H1 (cell line): ENCODE results near the gene GRIK4. TPM values are rescaled to one million over a fixed set of nuclear protein-coding genes. Genes with fewer than 3 reads are reported as not detected.

Experiments used
- CTCF ChIA-PET: fragments of 300-600 bp; sonication (Branson Sonifier 250); formaldehyde crosslinking; loops from one replicate; lab custom pipeline; 2021; ENCODE audit not compliant: partially characterized antibody; lab: Charles Lee
- POLR2A ChIA-PET: fragments of 300-600 bp; sonication (Branson Sonifier 250); formaldehyde crosslinking; loops from one replicate; lab custom pipeline; 2021; ENCODE audit warnings: inconsistent platforms; ENCODE audit not compliant: partially characterized antibody; lab: Charles Lee
- DNase-seq, 2 experiments: peaks; one replicate each; pipeline versions ENCODE4 v3.0.0 to v3.0.0-alpha.2; 2010 to 2022; ENCODE audit warnings: low spot score in 2 of 2, low read depth in 1 of 2, mixed read lengths in 1 of 2
- FAIRE-seq: peaks from 2 replicates; lab custom pipeline; 2011; peaks lifted over from hg19 to GRCh38; lab: Jason Lieb, UNC
- H2AFZ ChIP-seq: 2 replicates; pipeline ENCODE4 v1.8.1; 2012; ENCODE audit warnings: low read length, inconsistent platforms
- H2AK5ac ChIP-seq: 2 replicates; pipeline ENCODE4 v1.6.1; 2013; ENCODE audit warnings: low read depth, low read length
- H2BK120ac ChIP-seq: replicated peaks from 2 replicates; pipeline ENCODE3; 2013; ENCODE audit warnings: low read depth, low read length, inconsistent platforms
- H2BK12ac ChIP-seq: 2 replicates; pipeline ENCODE4 v1.6.1; 2013; ENCODE audit warnings: low read depth, low read length
- H2BK15ac ChIP-seq: 2 replicates; pipeline ENCODE4 v1.6.1; 2013; ENCODE audit warnings: low read length
- H2BK20ac ChIP-seq: 2 replicates; pipeline ENCODE4 v1.6.1; 2013; ENCODE audit warnings: low read length
- H2BK5ac ChIP-seq: 2 replicates; pipeline ENCODE4 v1.6.1; 2013; ENCODE audit warnings: low read depth, low read length
- H3K14ac ChIP-seq: 2 replicates; pipeline ENCODE4 v1.6.1; 2013; ENCODE audit warnings: inconsistent platforms; ENCODE audit not compliant: insufficient read length
- H3K18ac ChIP-seq: 2 replicates; pipeline ENCODE4 v1.6.1; 2013; ENCODE audit warnings: low read length; ENCODE audit errors: extremely low read depth
- H3K23ac ChIP-seq: 2 replicates; pipeline ENCODE4 v1.6.1; 2013; ENCODE audit warnings: inconsistent platforms; ENCODE audit not compliant: insufficient read length
- H3K23me2 ChIP-seq: 2 replicates; pipeline ENCODE4 v1.6.1; 2013; ENCODE audit warnings: low read depth, low read length
- H3K27ac ChIP-seq: 2 replicates; pipeline ENCODE4 v1.6.1; 2011; ENCODE audit warnings: low read depth, low read length, inconsistent platforms
- H3K27me3 ChIP-seq, 4 experiments: replicated peaks in 1 of 4; 1 replicate in 1 of 4; 2 replicates in 3 of 4; pipeline versions ENCODE4 v1.6.1 to v1.8.1; 2011 to 2013; ENCODE audit warnings: low read length in 3 of 4, mild to moderate bottlenecking in 3 of 4, inconsistent platforms in 2 of 4, mixed read lengths in 2 of 4, moderate library complexity in 1 of 4; ENCODE audit not compliant: control insufficient read depth in 3 of 4, insufficient read depth in 3 of 4; ENCODE audit errors: extremely low read depth in 1 of 4
- H3K36me3 ChIP-seq, 4 experiments: 2 replicates each; pipeline versions ENCODE4 v1.6.1 to v1.8.1; 2011 to 2013; ENCODE audit warnings: mild to moderate bottlenecking in 4 of 4, low read length in 3 of 4, moderate library complexity in 2 of 4, control low read depth in 1 of 4, inconsistent platforms in 1 of 4; ENCODE audit not compliant: insufficient read depth in 4 of 4, control insufficient read depth in 2 of 4
- H3K4ac ChIP-seq: replicated peaks from 2 replicates; pipeline ENCODE3; 2013; ENCODE audit warnings: low read length, low read depth, mixed read lengths, inconsistent platforms; ENCODE audit not compliant: insufficient read length
- H3K4me1 ChIP-seq, 4 experiments: replicated peaks in 1 of 4; 1 replicate in 1 of 4; 2 replicates in 3 of 4; pipeline versions ENCODE4 v1.6.1 to v1.8.1; 2011 to 2013; ENCODE audit warnings: low read length in 3 of 4, inconsistent platforms in 2 of 4, mixed read lengths in 1 of 4; ENCODE audit not compliant: insufficient read depth in 4 of 4, control insufficient read depth in 3 of 4
- H3K4me2 ChIP-seq, 2 experiments: 2 replicates each; pipeline versions ENCODE4 v1.6.1 to v1.8.1; 2011 to 2013; ENCODE audit warnings: low read depth in 2 of 2, low read length in 2 of 2, control low read depth in 1 of 2, inconsistent platforms in 1 of 2, mild to moderate bottlenecking in 1 of 2; ENCODE audit not compliant: insufficient read depth in 1 of 2
- H3K4me3 ChIP-seq, 4 experiments: fragments of 200-600, 300-600 bp in 1 of 4; sonication (generic), shearing (Covaris generic), sonication (Bioruptor Twin) in 1 of 4; 2 replicates each; pipeline versions ENCODE4 v1.5.1 to v1.8.1; 2011 to 2016; ENCODE audit warnings: low read length in 4 of 4, low read depth in 3 of 4, control low read depth in 2 of 4, inconsistent platforms in 2 of 4, mild to moderate bottlenecking in 2 of 4, mixed read lengths in 1 of 4, moderate library complexity in 1 of 4; ENCODE audit not compliant: insufficient read depth in 2 of 4; ENCODE audit errors: extremely low read depth in 1 of 4
- H3K56ac ChIP-seq: replicated peaks from 2 replicates; pipeline ENCODE3; 2013; ENCODE audit warnings: low read depth, mild to moderate bottlenecking, mixed read lengths, low read length, inconsistent platforms; ENCODE audit not compliant: insufficient read length
- H3K79me1 ChIP-seq: 2 replicates; pipeline ENCODE4 v1.6.1; 2013; ENCODE audit warnings: low read depth, low read length, control low read depth
- H3K79me2 ChIP-seq, 2 experiments: 2 replicates each; pipeline versions ENCODE4 v1.6.1 to v1.8.1; 2012 to 2013; ENCODE audit warnings: low read length in 2 of 2, mild to moderate bottlenecking in 2 of 2, inconsistent platforms in 1 of 2; ENCODE audit not compliant: insufficient read depth in 2 of 2, control insufficient read depth in 1 of 2
- H3K9ac ChIP-seq, 4 experiments: replicated peaks in 1 of 4; 1 replicate in 1 of 4; 2 replicates in 3 of 4; pipeline versions ENCODE4 v1.6.1 to v1.8.1; 2011 to 2013; ENCODE audit warnings: low read depth in 3 of 4, low read length in 3 of 4, control low read depth in 2 of 4, mild to moderate bottlenecking in 2 of 4, moderate library complexity in 2 of 4, inconsistent platforms in 1 of 4; ENCODE audit errors: extremely low read depth in 1 of 4
- H3K9me3 ChIP-seq, 2 experiments: 2 replicates each; pipeline versions ENCODE4 v1.6.1 to v1.8.1; 2012 to 2013; ENCODE audit warnings: mild to moderate bottlenecking in 2 of 2, moderate library complexity in 2 of 2, control low read depth in 1 of 2, inconsistent platforms in 1 of 2, low read depth in 1 of 2, low read length in 1 of 2, mixed read lengths in 1 of 2; ENCODE audit not compliant: insufficient read depth in 2 of 2
- H4K20me1 ChIP-seq, 2 experiments: replicated peaks in 1 of 2; 2 replicates each; pipeline versions ENCODE3 to v1.8.1; 2011 to 2013; ENCODE audit warnings: inconsistent platforms in 2 of 2, low read length in 2 of 2, mild to moderate bottlenecking in 1 of 2; ENCODE audit not compliant: insufficient read depth in 2 of 2, control insufficient read depth in 1 of 2
- H4K5ac ChIP-seq: 2 replicates; pipeline ENCODE4 v1.6.1; 2013; ENCODE audit warnings: low read length, low read depth, mixed read lengths, inconsistent platforms; ENCODE audit not compliant: insufficient read length
- H4K8ac ChIP-seq: 2 replicates; pipeline ENCODE4 v1.8.0; 2013; ENCODE audit warnings: mild to moderate bottlenecking, moderate library complexity, low read length, inconsistent platforms; ENCODE audit not compliant: insufficient read depth; ENCODE audit errors: extremely low read depth
- H4K91ac ChIP-seq: replicated peaks from 2 replicates; pipeline ENCODE3; 2013; ENCODE audit warnings: low read length, mixed read lengths, inconsistent platforms; ENCODE audit not compliant: insufficient read length
- ATF2 ChIP-seq: IDR thresholded peaks from 2 replicates; pipeline ENCODE4 v1.6.1; 2012; ENCODE audit warnings: low read length, inconsistent platforms
- BCL11A ChIP-seq, 2 experiments: IDR thresholded peaks; one replicate each; pipeline ENCODE4 v1.6.1; 2011; ENCODE audit warnings: low read depth in 2 of 2, low read length in 2 of 2, mild to moderate bottlenecking in 2 of 2
- BRCA1 ChIP-seq: IDR thresholded peaks from 2 replicates; pipeline ENCODE4 v1.6.1; 2012; ENCODE audit warnings: low read depth, low read length, improper control_type of control experiment
- CREB1 ChIP-seq: IDR thresholded peaks from 2 replicates; pipeline ENCODE4 v1.6.1; 2012; ENCODE audit warnings: inconsistent platforms
- CTBP2 ChIP-seq: IDR thresholded peaks from 2 replicates; pipeline ENCODE4 v1.7.0; 2011; ENCODE audit warnings: borderline replicate concordance, mild to moderate bottlenecking, moderate library complexity, mixed read lengths, low read length; ENCODE audit not compliant: insufficient read depth, insufficient read length
- KDM5A ChIP-seq: fragments of 200-600 bp; IDR thresholded peaks from 2 replicates; pipeline ENCODE4 v1.7.1; 2012; ENCODE audit warnings: mild to moderate bottlenecking, low read length, inconsistent platforms, mixed read lengths
- RBBP5 ChIP-seq: IDR thresholded peaks from 2 replicates; pipeline ENCODE4 v1.7.1; 2012; ENCODE audit warnings: low read depth, mild to moderate bottlenecking, inconsistent platforms, low read length, moderate library complexity, borderline replicate concordance
- TCF12 ChIP-seq: IDR thresholded peaks from 2 replicates; pipeline ENCODE4 v1.6.1; 2011; ENCODE audit warnings: low read depth, mild to moderate bottlenecking, low read length
- TEAD4 ChIP-seq: IDR thresholded peaks from 2 replicates; pipeline ENCODE4 v1.6.1; 2012; ENCODE audit warnings: low read depth, low read length, inconsistent platforms, mixed read lengths
- WGBS, 2 experiments: shearing (Covaris generic) in 1 of 2; methylation state at CpG; one replicate each; pipeline versions ENCODE4 v1.1.6 to v1.1.7; 2013 to 2015; ENCODE audit warnings: low lambda C conversion rate in 2 of 2, mixed read lengths in 2 of 2, inconsistent platforms in 1 of 2, low coverage in 1 of 2, missing lambda C conversion rate in 1 of 2; ENCODE audit not compliant: insufficient replicate concordance in 2 of 2, insufficient coverage in 1 of 2, insufficient read length in 1 of 2; ENCODE audit errors: extremely low coverage in 1 of 2, missing lambda C conversion rate in 1 of 2; 5-methylcytosine and 5-hydroxymethylcytosine counted together
- polyA plus RNA-seq, 7 experiments: library from polyadenylated mRNA; depleted of rRNA in 3 of 7; stranded (reverse) in 5 of 7; unstranded in 2 of 7; fragments of >200 nt in 5 of 7; fragments of 200-250 nt in 2 of 7; gene quantifications; 1 replicate in 5 of 7; 2 replicates in 1 of 7; 4 replicates in 1 of 7; pipeline versions ENCODE4 v1.2.1 to v1.2.3, GENCODE V29; 2011 to 2013; ENCODE audit warnings: missing spikeins in 2 of 7, mixed read lengths in 2 of 7
- total RNA-seq: library from RNA; stranded (reverse); fragmentation: NEBNext Ultra II Directional; extraction: Animal tissue kit (Norgen Biotek cat#: 25700); gene quantifications from 2 replicates; pipeline ENCODE4 v1.2.1, GENCODE V29; 2021

The GRIK4 gene
- total and polyA plus RNA-seq, 2 of the 8 experiments (the other 6 are each of a cell fraction or from before 2014, with no cell fraction given): 1.2 to 2.9 TPM

GRCh38 chr11:120966840-120967239 is 455.3 kb downstream of the GRIK4 start:
- no peak overlapping the region for H3K18ac ChIP-seq
- no peak overlapping the region for H2BK5ac ChIP-seq
- no peak overlapping the region for H3K4me3 ChIP-seq
- no peak overlapping the region for H2BK120ac ChIP-seq
- no peak overlapping the region for H3K23ac ChIP-seq
- H2BK12ac ChIP-seq: no peak overlapping the region
- CTCF ChIA-PET: interaction anchor here (0.9 to 1.9 kb wide), 3 partner anchors 8 to 19 kb away, joined by 3 to 6 read pairs (median 5); no protein-coding TSS in a partner anchor
- DNase-seq: no peak
- no peak overlapping the region for H4K8ac ChIP-seq
- no peaks in the 10 kb centered on the region for H3K23me2 ChIP-seq
- H3K9me3 ChIP-seq: no peaks in the 10 kb centered on the region
- no peak overlapping the region for H3K9ac ChIP-seq
- POLR2A ChIA-PET: no interaction called here
- no peak overlapping the region for H3K27ac ChIP-seq
- no peak overlapping the region for H2AK5ac ChIP-seq
- no peak overlapping the region for H3K4ac ChIP-seq
- H3K79me2 ChIP-seq: no peaks in the 10 kb centered on the region
- H4K91ac ChIP-seq: no peak overlapping the region
- no peak overlapping the region for H4K5ac ChIP-seq
- no peak overlapping the region for H2BK20ac ChIP-seq
- FAIRE-seq: no peak
- no peaks in the 10 kb centered on the region; a peak in 1 of 7 replicates for H3K4me1 ChIP-seq
- H3K36me3 ChIP-seq: no peaks in the 10 kb centered on the region
- H4K20me1 ChIP-seq: no peaks in the 10 kb centered on the region
- H2BK15ac ChIP-seq: no peak overlapping the region
- no peak overlapping the region for H2AFZ ChIP-seq
- H3K4me2 ChIP-seq: no peak overlapping the region
- H3K56ac ChIP-seq: no peak overlapping the region
- WGBS, 2 experiments: 89% methylated on average over 14 of the region's 14 CpGs; no CpG with 5 or more reads in 1 of the 2 experiments
- H3K27me3 ChIP-seq: no peaks in the 10 kb centered on the region
- H3K14ac ChIP-seq: no peak overlapping the region
- H3K79me1 ChIP-seq: no peaks in the 10 kb centered on the region
- no peak for TF ChIP-seq ATF2
- no peak for TF ChIP-seq RBBP5
- no peak for TF ChIP-seq TEAD4
- no peak for TF ChIP-seq CREB1
- no peak for TF ChIP-seq CTBP2
- TF ChIP-seq TCF12: no peak
- no peak for TF ChIP-seq KDM5A
- TF ChIP-seq BRCA1: no peak
- TF ChIP-seq BCL11A (IDR thresholded peaks at IDR 0.05; ENCODE audit: low read depth in 2 of 2, low read length in 2 of 2): no peak
